Tibial artery (tissue), 4 donors: ENCODE data around the gene SPATA24.

Experiments used
- DNase-seq, 2 donors: peaks; one replicate each; pipeline ENCODE4 v3.0.0-alpha.2; 2019
- H3K27ac ChIP-seq, 2 donors: fragments of 200-600 bp; sonication (generic) in 1 of 2; 1 replicate in 1 of 2; 2 replicates in 1 of 2; pipeline ENCODE4 v1.5.1; 2018 to 2019; ENCODE audit warnings: mild to moderate bottlenecking in 1 of 2
- H3K27me3 ChIP-seq, 2 donors: fragments of 200-600 bp; sonication (generic) in 1 of 2; one replicate each; pipeline versions ENCODE4 v1.5.1 to v1.6.0; 2016 to 2019
- H3K36me3 ChIP-seq, 3 donors: fragments of 200-600 bp; sonication (generic) in 2 of 3; one replicate each; pipeline ENCODE4 v1.5.1; 2016 to 2019; ENCODE audit warnings: mild to moderate bottlenecking in 2 of 3
- H3K4me1 ChIP-seq, 4 donors: fragments of 200-600 bp; sonication (generic) in 2 of 4; 1 replicate in 3 of 4; 2 replicates in 1 of 4; pipeline ENCODE4 v1.5.1; 2016 to 2019
- H3K4me3 ChIP-seq, 2 donors: fragments of 200-600 bp; sonication (generic) in 1 of 2; 1 replicate in 1 of 2; 2 replicates in 1 of 2; pipeline ENCODE4 v1.5.1; 2018 to 2019; ENCODE audit warnings: mild to moderate bottlenecking in 2 of 2
- H3K9me3 ChIP-seq, 3 donors: fragments of 200-600 bp; sonication (generic) in 1 of 3; one replicate each; pipeline ENCODE4 v1.5.1; 2016 to 2019
- intact Hi-C: fragments of 100-400 bp; cut with DNase I; formaldehyde crosslinking; loops from one replicate; pipeline ENCODE4 v1.15.0; 2023; ENCODE audit warnings: low total_unique reads
- TF ChIP-seq, protein P1 (sequence below), 2 experiments: fragments of 200-600 bp in 1 of 2; fragments of 450-650 bp in 1 of 2; IDR thresholded peaks; one replicate each; pipeline ENCODE4 v1.5.1; 2017 to 2019; ENCODE audit warnings: antibody characterized with exemption in 2 of 2, mild to moderate bottlenecking in 1 of 2, moderate library complexity in 1 of 2

The SPATA24 gene

DNA sequence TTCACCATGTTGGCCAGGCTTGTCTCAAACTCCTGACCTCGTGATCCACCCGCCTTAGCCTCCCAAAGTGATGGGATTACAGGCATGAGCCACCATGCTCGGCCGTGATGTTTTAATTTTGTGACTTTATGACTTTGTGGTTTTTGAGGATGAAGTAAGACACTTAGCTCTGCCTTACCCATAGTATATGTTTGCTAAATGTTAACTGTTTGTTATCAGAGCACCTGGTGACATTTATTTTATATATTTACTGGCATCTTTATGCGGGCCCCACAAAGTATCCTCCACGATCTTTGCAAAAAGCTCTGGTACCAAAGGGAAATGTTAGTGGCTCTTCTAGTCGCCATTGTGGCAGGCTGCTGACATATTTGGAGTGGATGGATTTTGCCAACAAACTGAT lies 27.5 kb downstream of the SPATA24 start:
- Histone ChIP-seq H3K27ac (no peak overlapping the region), H3K4me3 (no peak overlapping the region), H3K9me3 (no peaks in the 10 kb centered on the region), H3K4me1 (peaks cover 0 to 9% (median 2%) of the 10 kb centered on the region in 4 donors), H3K27me3 (no peaks in the 10 kb centered on the region), H3K36me3 (peaks cover 15 to 40% (median 19%) of the 10 kb centered on the region in 3 donors)
- intact Hi-C loops: no loop called here
- DNase-seq: no peak
- TF ChIP-seq, protein P1, sequence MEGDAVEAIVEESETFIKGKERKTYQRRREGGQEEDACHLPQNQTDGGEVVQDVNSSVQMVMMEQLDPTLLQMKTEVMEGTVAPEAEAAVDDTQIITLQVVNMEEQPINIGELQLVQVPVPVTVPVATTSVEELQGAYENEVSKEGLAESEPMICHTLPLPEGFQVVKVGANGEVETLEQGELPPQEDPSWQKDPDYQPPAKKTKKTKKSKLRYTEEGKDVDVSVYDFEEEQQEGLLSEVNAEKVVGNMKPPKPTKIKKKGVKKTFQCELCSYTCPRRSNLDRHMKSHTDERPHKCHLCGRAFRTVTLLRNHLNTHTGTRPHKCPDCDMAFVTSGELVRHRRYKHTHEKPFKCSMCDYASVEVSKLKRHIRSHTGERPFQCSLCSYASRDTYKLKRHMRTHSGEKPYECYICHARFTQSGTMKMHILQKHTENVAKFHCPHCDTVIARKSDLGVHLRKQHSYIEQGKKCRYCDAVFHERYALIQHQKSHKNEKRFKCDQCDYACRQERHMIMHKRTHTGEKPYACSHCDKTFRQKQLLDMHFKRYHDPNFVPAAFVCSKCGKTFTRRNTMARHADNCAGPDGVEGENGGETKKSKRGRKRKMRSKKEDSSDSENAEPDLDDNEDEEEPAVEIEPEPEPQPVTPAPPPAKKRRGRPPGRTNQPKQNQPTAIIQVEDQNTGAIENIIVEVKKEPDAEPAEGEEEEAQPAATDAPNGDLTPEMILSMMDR (IDR thresholded peaks at IDR 0.05): no peak

- no peak overlapping the region for H3K4me3 ChIP-seq
- intact Hi-C loops: no loop called here
- DNase-seq: no peak
- H3K9me3 ChIP-seq: no peaks in the 10 kb centered on the region
- no peak overlapping the region for H3K27ac ChIP-seq
- TF ChIP-seq, protein P1 (IDR thresholded peaks at IDR 0.05): no peak
- peaks cover 21 to 54% (median 26%) of the 10 kb centered on the region in 3 donors for H3K36me3 ChIP-seq
- H3K27me3 ChIP-seq: no peaks in the 10 kb centered on the region
- H3K4me1 ChIP-seq: peaks cover 0 to 9% (median 2%) of the 10 kb centered on the region in 4 donors
Measured at GRCh38 chr5:139374909-139375308, 29.0 kb downstream of the SPATA24 start.

DNA sequence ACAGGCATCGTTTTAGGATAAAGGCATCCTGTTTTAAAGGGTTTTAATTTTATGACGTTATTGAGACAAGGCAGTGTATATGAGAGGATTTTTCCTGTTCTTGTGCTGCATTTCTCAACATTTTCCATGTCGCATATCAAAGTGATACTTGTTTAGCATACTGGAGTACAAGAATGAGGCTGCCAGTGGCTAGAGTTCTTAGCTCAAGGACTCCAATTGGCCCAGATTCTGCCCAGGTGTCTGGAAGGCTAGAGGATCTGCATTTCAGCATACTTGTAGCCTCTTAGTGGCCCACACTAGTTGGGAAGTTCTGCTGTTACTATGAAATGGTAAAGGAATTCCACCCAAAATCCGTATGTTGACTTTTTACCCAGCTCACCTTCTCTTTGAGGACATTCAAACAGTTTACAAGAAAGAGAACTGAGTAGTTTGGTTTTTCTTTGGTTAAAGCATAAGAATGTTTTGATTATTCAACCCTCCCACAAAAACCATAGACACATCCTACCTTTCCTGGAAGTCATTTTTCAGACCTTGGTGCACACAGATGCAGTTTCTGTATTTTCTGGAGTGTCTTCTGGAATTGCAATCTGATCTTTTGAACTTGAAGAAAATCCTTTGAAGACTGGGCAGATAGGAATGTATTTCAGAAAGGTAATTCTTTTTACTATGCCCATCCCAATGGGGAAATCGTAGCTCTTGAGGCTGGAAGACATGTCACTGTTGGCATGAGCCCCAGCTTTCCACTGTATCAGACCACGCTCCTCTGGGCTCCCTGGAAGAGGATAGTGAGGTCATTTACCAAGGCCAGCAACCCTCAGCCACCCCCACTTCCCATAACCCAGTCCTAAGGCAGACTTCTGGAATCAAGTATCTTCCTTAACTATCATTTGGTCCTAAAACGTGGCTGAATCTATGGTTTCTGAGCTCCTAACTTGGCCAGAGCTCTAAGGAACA lies 32.1 kb downstream of the SPATA24 start:
- Histone ChIP-seq H3K27ac (no peak overlapping the region), H3K4me3 (no peak overlapping the region), H3K36me3 (peaks cover 52 to 78% (median 58%) of the 10 kb centered on the region in 3 donors), H3K9me3 (no peaks in the 10 kb centered on the region), H3K4me1 (peaks cover 0 to 9% (median 2%) of the 10 kb centered on the region in 4 donors), H3K27me3 (no peaks in the 10 kb centered on the region)
- intact Hi-C loops: no loop called here
- DNase-seq: no peak
- TF ChIP-seq, protein P1 (IDR thresholded peaks at IDR 0.05): no peak

DNA sequence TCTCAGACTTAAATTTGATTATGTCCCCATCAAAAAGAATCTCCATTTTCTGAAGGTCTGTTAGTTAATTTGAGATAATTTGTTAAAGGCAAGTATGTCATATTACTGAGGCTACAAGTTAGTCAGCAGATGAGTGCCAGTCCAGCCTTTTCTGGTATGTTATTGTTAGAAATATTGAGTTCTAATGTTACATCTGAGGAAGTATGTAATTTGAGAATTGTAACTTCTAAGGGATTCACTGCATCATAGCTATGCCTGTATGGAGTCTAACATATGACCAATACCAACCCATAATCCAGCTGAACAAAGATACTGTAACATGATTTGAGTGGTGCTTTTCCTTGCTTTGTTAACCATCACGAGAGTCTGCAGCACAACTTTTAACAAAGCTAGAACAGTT lies 34.7 kb downstream of the SPATA24 start:
- intact Hi-C loops: no loop called here
- Histone ChIP-seq H3K27ac (no peak overlapping the region), H3K4me1 (peaks cover 0 to 9% (median 2%) of the 10 kb centered on the region in 4 donors), H3K4me3 (no peak overlapping the region), H3K27me3 (no peaks in the 10 kb centered on the region), H3K9me3 (no peaks in the 10 kb centered on the region), H3K36me3 (peaks cover 78 to 91% (median 82%) of the 10 kb centered on the region in 3 donors)
- TF ChIP-seq, protein P1 (IDR thresholded peaks at IDR 0.05): no peak
- DNase-seq: no peak

GRCh38 chr5:139368613-139369012 lies 35.3 kb downstream of the SPATA24 start:
- TF ChIP-seq, protein P1 (IDR thresholded peaks at IDR 0.05): no peak
- intact Hi-C loops: no loop called here
- H3K27me3 ChIP-seq: no peaks in the 10 kb centered on the region
- peaks cover 80 to 97% (median 83%) of the 10 kb centered on the region in 3 donors for H3K36me3 ChIP-seq
- H3K27ac ChIP-seq: no peak overlapping the region
- no peaks in the 10 kb centered on the region for H3K9me3 ChIP-seq
- no peak for DNase-seq
- H3K4me1 ChIP-seq: peaks cover 0 to 4% (median 1%) of the 10 kb centered on the region in 4 donors
- H3K4me3 ChIP-seq: no peak overlapping the region
